ENCODE results near the gene MYO9A.

Gene MYO9A

GRCh38 chr15:71951134-71951533 is 166.8 kb downstream of the MYO9A start:
- DNase-seq, result no peak
- ATAC-seq, result no peak

- ATAC-seq (no peak), DNase-seq (no peak)
These were observed 172.9 kb downstream of the MYO9A start for GRCh38 chr15:71945012-71945411.

- DNase-seq, result no peak
- ATAC-seq, result no peak
These were observed 174.1 kb downstream of the MYO9A start for GRCh38 chr15:71943806-71944205.

- ATAC-seq, result no peak
- no peak for DNase-seq
These were observed 177.9 kb downstream of the MYO9A start for GRCh38 chr15:71939981-71940588.

- ATAC-seq (no peak), DNase-seq (no peak)
These were observed 180.2 kb downstream of the MYO9A start for GRCh38 chr15:71937650-71938311.

- ATAC-seq (no peak), DNase-seq (no peak)
These were observed 183.5 kb downstream of the MYO9A start for GRCh38 chr15:71934446-71934845.

- ATAC-seq (no peak), DNase-seq (no peak)
These were observed 185.3 kb downstream of the MYO9A start for GRCh38 chr15:71932689-71933088.

- no peak for DNase-seq
- ATAC-seq, result no peak
These were observed 186.7 kb downstream of the MYO9A start for GRCh38 chr15:71931261-71931660.

- no peak for ATAC-seq
- DNase-seq, result no peak
These were observed 192.8 kb downstream of the MYO9A start for GRCh38 chr15:71925145-71925544.

- DNase-seq, result no peak
- no peak for ATAC-seq
These were observed 196.8 kb downstream of the MYO9A start for GRCh38 chr15:71921191-71921590.

GRCh38 chr15:71920573-71920972 is 197.4 kb downstream of the MYO9A start:
- ATAC-seq, result no peak
- DNase-seq, result no peak

GRCh38 chr15:71916834-71917233 is 201.1 kb downstream of the MYO9A start:
- no peak for DNase-seq
- ATAC-seq, result no peak

GRCh38 chr15:71914092-71914491 is 203.9 kb downstream of the MYO9A start:
- DNase-seq (no peak), ATAC-seq (no peak)

- no peak for ATAC-seq
- DNase-seq, result no peak
These were observed 218.3 kb downstream of the MYO9A start for GRCh38 chr15:71899674-71900073.

- DNase-seq (no peak), ATAC-seq (no peak)
These were observed 224.3 kb downstream of the MYO9A start for GRCh38 chr15:71893691-71894090.

- DNase-seq (no peak), ATAC-seq (no peak)
These were observed 225.6 kb downstream of the MYO9A start for GRCh38 chr15:71892335-71892734.

- DNase-seq (no peak), ATAC-seq (no peak)
These were observed 226.9 kb downstream of the MYO9A start for GRCh38 chr15:71891026-71891425.

- DNase-seq, result no peak
- no peak for ATAC-seq
These were observed 228.0 kb downstream of the MYO9A start for GRCh38 chr15:71889947-71890346.

GRCh38 chr15:71889385-71889784 is 228.6 kb downstream of the MYO9A start:
- ATAC-seq (no peak), DNase-seq (no peak)

GRCh38 chr15:71888797-71889196 is 229.2 kb downstream of the MYO9A start:
- ATAC-seq (no peak), DNase-seq (no peak)

GRCh38 chr15:71885390-71885789 is 232.6 kb downstream of the MYO9A start:
- no peak for DNase-seq
- ATAC-seq, result no peak

GRCh38 chr15:71883447-71883846 is 234.5 kb downstream of the MYO9A start:
- no peak for ATAC-seq
- no peak for DNase-seq

- DNase-seq (no peak), ATAC-seq (no peak)
These were observed 237.7 kb downstream of the MYO9A start for GRCh38 chr15:71880276-71880675.

- DNase-seq, result no peak
- ATAC-seq, result no peak
These were observed 243.7 kb downstream of the MYO9A start for GRCh38 chr15:71874245-71874644.
